Muscle of leg (tissue), 11 donors: Measurements from ENCODE around the gene ZNF160. TPM values are rescaled to one million over a fixed set of nuclear protein-coding genes. Genes with fewer than 3 reads are reported as not detected.
"Not testable (repeated sequence)": the region's sequence is repeated elsewhere in the genome, so short reads cannot be mapped to it uniquely, and the experiment has no call there.

Experiments used
- DNase-seq: peaks from one replicate; pipeline ENCODE4 v3.0.0; 2013
- H3K27ac ChIP-seq: one replicate; pipeline ENCODE4 v1.5.1; 2013; ENCODE audit warnings: mild to moderate bottlenecking, low read length, control low read depth
- H3K27me3 ChIP-seq: one replicate; pipeline ENCODE4 v1.6.1; 2013; ENCODE audit warnings: low read length; ENCODE audit not compliant: control insufficient read depth, insufficient read depth
- H3K36me3 ChIP-seq: one replicate; pipeline ENCODE4 v1.6.1; 2013; ENCODE audit warnings: low read length; ENCODE audit not compliant: control insufficient read depth, insufficient read depth
- H3K4me1 ChIP-seq: one replicate; pipeline ENCODE4 v1.6.1; 2013; ENCODE audit warnings: low read length; ENCODE audit not compliant: control insufficient read depth, insufficient read depth
- H3K4me3 ChIP-seq: one replicate; pipeline ENCODE4 v1.5.1; 2013; ENCODE audit warnings: low read length, control low read depth
- H3K9me3 ChIP-seq: replicated peaks from 2 replicates; pipeline ENCODE4 v1.6.1; 2013; ENCODE audit warnings: low read depth, low read length; ENCODE audit not compliant: control insufficient read depth
- WGBS: methylation state at CpG from one replicate; pipeline ENCODE4 v1.1.5; 2013; ENCODE audit warnings: missing lambda C conversion rate; ENCODE audit not compliant: insufficient coverage; 5-methylcytosine and 5-hydroxymethylcytosine counted together
- polyA plus RNA-seq, 8 donors: library from polyadenylated mRNA; unstranded; fragments of 120-200 nt; gene quantifications; one replicate each; pipeline versions ENCODE4 v1.2.1 to v1.2.3, GENCODE V29; 2013; ENCODE audit warnings: inconsistent platforms in 1 of 8, low replicate concordance in 1 of 8; ENCODE audit not compliant: insufficient read length in 8 of 8, insufficient read depth in 1 of 8
- total RNA-seq: library from RNA; stranded (reverse); fragments of 120-200 nt; gene quantifications from one replicate; pipeline ENCODE4 v1.2.4, GENCODE V29; 2013

Gene ZNF160
- total and polyA plus RNA-seq, 9 donors: 15.7 to 27.5 (median 19.2) TPM

DNA sequence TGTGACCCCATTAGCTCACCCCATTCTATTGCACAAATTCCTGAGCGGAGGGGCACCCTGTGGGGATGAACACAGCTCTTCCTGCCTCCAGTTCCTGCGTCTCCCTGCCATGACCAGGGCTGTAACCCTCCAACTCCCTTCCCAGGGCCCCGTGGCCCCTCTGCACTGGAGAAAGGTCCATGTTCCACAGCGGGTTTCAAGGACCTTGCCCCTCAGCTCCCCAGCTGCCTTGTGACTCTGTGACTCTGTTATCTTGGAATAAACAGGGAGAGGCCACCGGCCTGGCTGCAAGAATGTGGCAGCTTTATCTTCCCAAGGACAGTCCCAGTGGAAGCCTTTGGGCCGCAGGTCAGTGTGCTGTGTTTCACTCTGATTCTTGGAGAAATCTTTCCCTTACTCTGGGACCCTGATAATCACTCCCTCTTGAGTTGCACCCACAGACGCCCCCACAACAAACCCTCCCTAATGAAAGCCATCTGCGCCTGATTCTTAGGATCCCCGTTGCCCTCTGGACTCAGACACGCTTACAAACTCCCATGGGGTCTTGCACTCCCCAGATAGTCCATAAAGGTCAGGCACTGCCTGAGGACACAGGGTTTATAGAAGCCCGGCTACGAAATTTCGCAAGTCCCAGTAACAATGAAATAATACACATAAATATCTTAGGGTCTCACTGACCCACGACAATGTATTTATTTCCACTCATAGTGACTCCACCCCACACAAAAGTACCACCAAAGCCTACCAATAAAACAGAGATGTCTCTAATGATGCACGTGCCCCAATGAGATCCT is 23.7 kb upstream of the ZNF160 start:
- WGBS: 69% methylated on average over 4 of the region's 15 CpGs
- H3K27me3 ChIP-seq, DNase-seq, H3K9me3 ChIP-seq, H3K4me1 ChIP-seq, H3K27ac ChIP-seq, H3K4me3 ChIP-seq: not testable (repeated sequence)
- H3K36me3 ChIP-seq: peaks cover 18% of the 10 kb centered on the region

DNA sequence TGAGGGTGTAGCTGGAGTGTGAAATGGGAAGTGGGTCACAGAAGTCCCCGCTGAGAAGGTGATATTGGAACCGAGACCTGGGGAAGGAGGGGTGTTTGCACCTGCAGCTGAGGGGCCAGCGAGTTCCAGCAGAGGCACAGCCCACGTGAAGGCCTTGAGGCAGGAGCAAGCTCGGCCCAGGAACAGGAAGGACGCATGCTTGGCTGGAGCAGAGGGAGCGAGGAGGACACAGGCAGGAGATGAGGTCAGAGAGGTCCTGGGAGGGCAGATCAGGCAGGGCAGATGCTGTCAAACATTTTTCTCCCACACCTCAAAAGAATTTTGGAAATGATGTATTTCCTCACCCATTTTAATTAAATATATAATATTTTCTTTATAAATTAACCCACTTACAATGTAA is 20.2 kb upstream of the ZNF160 start:
- Histone ChIP-seq H3K4me1 (no peaks in the 10 kb centered on the region), H3K36me3 (peaks cover 10% of the 10 kb centered on the region), H3K27me3 (no peaks in the 10 kb centered on the region), H3K4me3 (no peak overlapping the region), H3K9me3 (no peaks in the 10 kb centered on the region), H3K27ac (no peak overlapping the region)
- 82% methylated on average over 6 of the region's 7 CpGs for WGBS
- DNase-seq: no peak

DNA sequence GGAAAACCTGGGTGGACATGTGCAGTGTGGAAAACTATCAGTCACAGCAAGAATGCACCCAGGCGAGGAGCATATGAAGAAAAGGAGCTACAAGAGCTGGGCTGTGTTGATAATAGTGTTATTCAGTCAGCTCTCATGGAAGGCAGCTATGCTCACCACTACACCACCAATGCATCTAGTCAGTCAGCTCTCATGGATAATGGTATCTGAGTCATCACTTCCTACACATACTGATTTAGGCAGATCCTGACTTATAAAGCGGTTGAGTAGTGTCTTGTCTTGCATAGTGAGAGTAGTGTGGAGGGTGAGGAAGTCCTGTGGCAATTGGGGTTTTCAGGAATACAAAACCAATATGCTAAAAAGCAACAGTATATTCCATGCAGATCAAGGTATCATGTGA is 9.1 kb upstream of the ZNF160 start:
- no peak overlapping the region for H3K4me3 ChIP-seq
- H3K9me3 ChIP-seq: peaks cover 7% of the 10 kb centered on the region
- no peaks in the 10 kb centered on the region for H3K4me1 ChIP-seq
- H3K36me3 ChIP-seq: peaks cover 41% of the 10 kb centered on the region
- WGBS: no CpG with 5 or more reads among the region's 2 CpGs
- no peak for DNase-seq
- no peak overlapping the region for H3K27ac ChIP-seq
- H3K27me3 ChIP-seq: no peaks in the 10 kb centered on the region

DNA sequence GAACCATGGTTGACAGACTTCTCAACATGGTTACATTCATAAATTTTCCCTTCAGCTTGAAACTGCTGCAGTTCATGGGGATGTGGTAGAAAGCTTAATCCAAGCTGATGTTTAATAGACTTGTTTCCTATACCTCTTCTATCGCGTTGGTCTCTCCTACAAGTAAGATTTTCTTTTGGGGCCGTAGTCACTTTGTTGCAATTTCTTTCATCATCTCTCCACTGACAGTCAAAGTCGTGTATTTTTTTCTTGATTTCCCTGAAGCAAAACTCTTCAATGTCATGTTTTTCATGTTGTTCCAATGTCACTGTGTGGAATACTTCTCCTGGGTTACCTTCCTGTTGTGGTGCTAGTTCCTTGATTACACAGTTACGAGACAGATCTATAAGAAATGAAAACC is 6.3 kb upstream of the ZNF160 start:
- no peak overlapping the region for H3K27ac ChIP-seq
- H3K4me3 ChIP-seq: no peak overlapping the region
- no peak for DNase-seq
- H3K36me3 ChIP-seq: peaks cover 26% of the 10 kb centered on the region
- H3K4me1 ChIP-seq: no peaks in the 10 kb centered on the region
- H3K9me3 ChIP-seq: no peaks in the 10 kb centered on the region
- WGBS: 83% methylated on average over 1 of the region's 5 CpGs
- H3K27me3 ChIP-seq: no peaks in the 10 kb centered on the region

DNA sequence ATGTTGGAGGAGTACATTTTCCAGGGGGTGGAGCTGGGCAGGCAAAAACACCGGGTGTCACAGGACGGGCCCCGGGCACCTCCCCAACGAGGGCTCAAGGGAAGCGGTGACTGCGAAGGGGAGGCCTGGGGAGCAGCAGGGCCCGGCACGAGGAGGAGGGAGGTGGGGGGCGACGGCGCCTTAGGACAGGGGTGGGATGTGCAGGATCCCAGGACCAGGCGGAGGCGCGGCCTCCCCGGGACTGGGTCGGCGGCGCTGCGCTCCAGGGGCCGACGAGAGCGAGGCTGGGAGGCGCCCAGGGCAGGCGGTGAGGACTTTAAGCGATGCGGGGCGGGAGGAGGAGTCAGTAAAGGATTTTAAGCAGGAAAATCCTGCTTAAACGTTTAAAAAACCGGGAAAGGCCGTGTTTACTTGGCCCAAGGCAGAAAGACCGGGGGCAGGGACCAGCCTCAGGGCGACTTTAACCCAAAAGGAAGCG is 427 bp downstream of the ZNF160 start:
- DNase-seq: peak; percentile 52
- H3K4me1 ChIP-seq: peaks cover 13% of the 10 kb centered on the region

DNA sequence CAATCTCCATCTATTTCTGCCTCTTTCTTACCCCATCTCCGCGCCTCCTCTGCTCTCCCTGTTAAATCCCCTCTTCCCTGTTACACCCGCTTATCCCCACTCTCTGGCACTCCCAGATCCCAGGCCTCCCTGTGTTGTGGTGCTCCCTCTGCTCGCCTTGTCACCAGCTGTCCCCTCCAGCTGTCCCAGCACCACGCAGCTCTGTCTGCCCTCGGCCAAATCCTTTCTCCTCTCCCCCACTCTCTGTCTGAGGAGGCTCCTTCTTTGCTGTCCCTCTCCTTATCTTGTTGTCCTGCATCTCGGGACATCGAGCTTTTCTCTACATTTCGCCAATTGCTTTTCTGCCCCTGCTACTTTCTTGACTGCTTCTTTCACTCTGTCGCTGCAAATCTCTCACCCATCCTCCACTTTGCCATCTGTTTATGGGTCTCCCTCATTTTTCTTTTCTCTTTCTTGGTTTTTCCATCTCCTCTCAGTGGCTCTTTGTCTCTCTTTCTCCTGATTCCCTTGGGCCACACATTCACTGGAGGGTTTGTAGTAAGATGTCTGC is 941 bp downstream of the ZNF160 start:
- H3K27ac ChIP-seq: peak overlapping the region; percentile 95
- 18% methylated on average over 10 of the region's 10 CpGs for WGBS
- H3K4me1 ChIP-seq: peaks cover 13% of the 10 kb centered on the region

More for the DNA sequence above, 427 bp downstream of the ZNF160 start:
- no peaks in the 10 kb centered on the region for H3K9me3 ChIP-seq
- H3K27me3 ChIP-seq: no peaks in the 10 kb centered on the region
- H3K4me3 ChIP-seq: peak overlapping the region; percentile 82
- peaks cover 15% of the 10 kb centered on the region for H3K36me3 ChIP-seq
- WGBS: under 1% methylated on average over 33 of the region's 33 CpGs
- peak overlapping the region; percentile 95 for H3K27ac ChIP-seq

DNA sequence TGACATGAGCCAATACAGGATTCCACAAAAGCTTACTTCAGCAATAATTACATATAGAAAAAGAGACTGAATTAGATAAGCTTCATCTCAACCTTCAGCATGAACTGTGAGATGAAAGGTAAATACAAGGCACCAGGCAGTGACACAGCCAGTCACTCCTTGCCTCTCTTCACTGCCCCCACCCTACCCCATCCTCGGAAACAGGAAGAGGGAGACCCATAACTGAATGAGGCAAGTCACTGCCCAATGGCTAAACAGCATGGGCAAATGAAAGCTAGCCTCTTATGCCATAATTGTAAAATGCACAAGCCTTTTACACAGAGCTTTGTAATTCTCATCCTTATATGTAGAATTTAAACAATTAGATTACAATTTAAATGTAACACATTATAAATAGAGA is 1.7 kb downstream of the ZNF160 start:
- Histone ChIP-seq H3K27me3 (no peaks in the 10 kb centered on the region), H3K27ac (peak overlapping the region; percentile 95), H3K36me3 (peaks cover 16% of the 10 kb centered on the region), H3K4me1 (peaks cover 13% of the 10 kb centered on the region), H3K4me3 (no peak overlapping the region), H3K9me3 (no peaks in the 10 kb centered on the region)
- WGBS: no CpG with 5 or more reads among the region's 1 CpG
- no peak for DNase-seq

More for the DNA sequence above, 941 bp downstream of the ZNF160 start:
- Histone ChIP-seq H3K4me3 (peak overlapping the region; percentile 82), H3K9me3 (no peaks in the 10 kb centered on the region), H3K36me3 (peaks cover 16% of the 10 kb centered on the region), H3K27me3 (no peaks in the 10 kb centered on the region)
- peak; percentile 58 for DNase-seq

DNA sequence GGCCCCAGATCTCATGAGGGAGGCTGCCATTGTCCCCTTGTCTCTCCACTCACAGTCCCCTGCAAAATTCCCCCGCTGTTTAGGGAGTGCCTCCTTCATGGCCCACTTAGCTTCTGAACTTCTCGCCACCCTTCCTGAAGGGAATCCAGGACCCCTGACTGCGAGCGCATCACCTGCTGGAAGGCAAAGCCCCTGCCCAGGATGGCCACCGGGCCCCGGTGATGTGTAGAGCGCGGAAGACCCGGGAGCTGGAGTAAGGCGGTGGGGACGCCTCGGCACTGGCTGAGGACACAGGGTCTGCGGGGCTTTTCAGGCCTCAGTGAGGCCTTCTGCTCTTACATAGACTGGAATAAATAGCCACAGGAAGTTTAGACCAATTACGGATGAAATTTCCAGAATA is 4.7 kb downstream of the ZNF160 start:
- not testable (repeated sequence) for H3K27me3 ChIP-seq, H3K27ac ChIP-seq, H3K4me3 ChIP-seq, DNase-seq, H3K9me3 ChIP-seq
- H3K36me3 ChIP-seq: peaks cover 20% of the 10 kb centered on the region
- peaks cover 13% of the 10 kb centered on the region for H3K4me1 ChIP-seq
- WGBS: no CpG with 5 or more reads among the region's 14 CpGs

DNA sequence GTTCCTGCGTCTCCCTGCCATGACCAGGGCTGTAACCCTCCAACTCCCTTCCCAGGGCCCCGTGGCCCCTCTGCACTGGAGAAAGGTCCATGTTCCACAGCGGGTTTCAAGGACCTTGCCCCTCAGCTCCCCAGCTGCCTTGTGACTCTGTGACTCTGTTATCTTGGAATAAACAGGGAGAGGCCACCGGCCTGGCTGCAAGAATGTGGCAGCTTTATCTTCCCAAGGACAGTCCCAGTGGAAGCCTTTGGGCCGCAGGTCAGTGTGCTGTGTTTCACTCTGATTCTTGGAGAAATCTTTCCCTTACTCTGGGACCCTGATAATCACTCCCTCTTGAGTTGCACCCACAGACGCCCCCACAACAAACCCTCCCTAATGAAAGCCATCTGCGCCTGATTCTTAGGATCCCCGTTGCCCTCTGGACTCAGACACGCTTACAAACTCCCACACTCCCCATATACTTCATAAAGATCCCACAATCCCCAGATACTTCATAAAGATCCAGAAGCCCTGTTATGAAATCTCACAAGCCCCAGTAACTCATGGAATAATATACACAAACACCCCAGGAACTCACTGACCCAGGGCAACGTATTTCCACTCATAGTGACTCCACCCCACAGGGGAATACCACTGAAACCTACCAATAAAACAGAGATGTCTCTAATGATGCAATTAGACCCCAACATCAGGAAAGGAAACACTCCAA is 6.1 kb downstream of the ZNF160 start:
- WGBS: 63% methylated on average over 2 of the region's 10 CpGs
- not testable (repeated sequence) for H3K9me3 ChIP-seq, H3K4me3 ChIP-seq, H3K27ac ChIP-seq, H3K27me3 ChIP-seq, H3K4me1 ChIP-seq, DNase-seq
- H3K36me3 ChIP-seq: peaks cover 20% of the 10 kb centered on the region

DNA sequence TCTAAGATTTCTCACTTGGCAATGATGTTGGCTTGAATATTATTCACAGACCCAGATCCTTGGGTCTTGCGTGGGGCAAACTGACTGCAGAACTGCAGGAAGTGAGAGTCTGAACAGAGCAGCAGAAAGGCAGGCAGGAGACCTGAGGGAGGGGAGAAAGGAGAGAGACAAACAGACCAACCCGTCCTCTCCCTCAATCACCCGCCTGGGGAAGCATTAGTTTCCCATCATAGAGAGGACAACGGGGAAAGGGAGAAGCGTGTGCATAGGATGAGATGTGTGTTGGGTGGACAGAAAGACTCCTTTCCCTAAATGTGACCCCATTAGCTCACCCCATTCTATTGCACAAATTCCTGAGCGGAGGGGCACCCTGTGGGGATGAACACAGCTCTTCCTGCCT is 6.6 kb downstream of the ZNF160 start:
- DNase-seq, H3K4me1 ChIP-seq, H3K27me3 ChIP-seq, H3K27ac ChIP-seq, H3K9me3 ChIP-seq, H3K4me3 ChIP-seq: not testable (repeated sequence)
- peaks cover 21% of the 10 kb centered on the region for H3K36me3 ChIP-seq
- WGBS: no CpG with 5 or more reads among the region's 6 CpGs
